Dedifferentiated amniotic fluid mesenchymal stem cell (primary cell): Measurements from ENCODE around the gene CDK5RAP1.

Experiments used
- DNase-seq: peaks from one replicate; pipeline ENCODE4 v3.0.0-alpha.2; 2016; ENCODE audit errors: extremely low spot score

The CDK5RAP1 gene

DNA sequence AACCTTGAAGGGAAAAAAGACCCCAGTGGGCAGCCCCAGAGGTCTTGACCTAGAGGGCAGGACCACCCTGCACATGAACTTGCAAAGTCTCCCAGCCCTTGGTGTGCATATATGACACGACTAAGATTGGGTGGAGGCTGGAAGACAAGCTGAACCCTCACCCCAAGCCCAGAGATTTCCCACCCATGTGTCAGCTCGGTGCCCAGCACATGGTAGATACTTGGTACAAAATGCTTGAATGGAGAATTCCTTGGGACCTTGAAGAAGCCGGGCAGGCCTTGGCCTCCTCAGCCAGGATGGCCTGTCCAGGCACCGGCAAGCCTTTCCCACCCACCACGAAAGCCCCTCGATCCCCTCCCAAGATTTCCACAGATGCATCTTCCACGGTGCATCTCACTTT, 67.7 kb downstream of the CDK5RAP1 start:
- DNase-seq = no peak

DNA sequence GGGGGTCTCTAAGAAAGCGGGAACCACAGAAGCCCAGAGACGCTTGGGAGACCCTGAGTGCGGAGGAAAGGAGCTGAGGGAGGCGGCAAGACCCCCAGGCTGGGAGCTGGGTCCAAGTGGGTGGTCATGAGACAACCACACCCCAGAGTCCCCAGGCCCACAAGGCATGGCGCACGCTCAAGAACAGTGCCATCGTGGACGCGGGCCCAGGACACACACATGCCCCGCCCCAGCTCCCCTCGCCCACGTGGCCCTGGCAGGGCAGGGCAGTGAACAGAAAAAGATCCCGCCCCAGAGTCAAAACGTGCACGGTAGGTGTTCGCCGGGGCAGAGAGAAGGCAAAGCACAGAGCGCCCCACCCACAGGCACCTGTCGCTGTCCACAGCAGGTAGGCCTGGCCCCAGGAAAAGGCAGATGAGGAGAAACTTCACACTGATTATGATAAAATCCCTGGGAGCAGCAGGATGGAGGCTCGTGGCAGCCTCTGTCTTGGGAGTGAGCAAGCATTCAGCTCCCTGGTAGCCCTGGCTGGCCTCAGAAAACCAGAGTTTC, 68.3 kb downstream of the CDK5RAP1 start:
- no peak for DNase-seq

DNA sequence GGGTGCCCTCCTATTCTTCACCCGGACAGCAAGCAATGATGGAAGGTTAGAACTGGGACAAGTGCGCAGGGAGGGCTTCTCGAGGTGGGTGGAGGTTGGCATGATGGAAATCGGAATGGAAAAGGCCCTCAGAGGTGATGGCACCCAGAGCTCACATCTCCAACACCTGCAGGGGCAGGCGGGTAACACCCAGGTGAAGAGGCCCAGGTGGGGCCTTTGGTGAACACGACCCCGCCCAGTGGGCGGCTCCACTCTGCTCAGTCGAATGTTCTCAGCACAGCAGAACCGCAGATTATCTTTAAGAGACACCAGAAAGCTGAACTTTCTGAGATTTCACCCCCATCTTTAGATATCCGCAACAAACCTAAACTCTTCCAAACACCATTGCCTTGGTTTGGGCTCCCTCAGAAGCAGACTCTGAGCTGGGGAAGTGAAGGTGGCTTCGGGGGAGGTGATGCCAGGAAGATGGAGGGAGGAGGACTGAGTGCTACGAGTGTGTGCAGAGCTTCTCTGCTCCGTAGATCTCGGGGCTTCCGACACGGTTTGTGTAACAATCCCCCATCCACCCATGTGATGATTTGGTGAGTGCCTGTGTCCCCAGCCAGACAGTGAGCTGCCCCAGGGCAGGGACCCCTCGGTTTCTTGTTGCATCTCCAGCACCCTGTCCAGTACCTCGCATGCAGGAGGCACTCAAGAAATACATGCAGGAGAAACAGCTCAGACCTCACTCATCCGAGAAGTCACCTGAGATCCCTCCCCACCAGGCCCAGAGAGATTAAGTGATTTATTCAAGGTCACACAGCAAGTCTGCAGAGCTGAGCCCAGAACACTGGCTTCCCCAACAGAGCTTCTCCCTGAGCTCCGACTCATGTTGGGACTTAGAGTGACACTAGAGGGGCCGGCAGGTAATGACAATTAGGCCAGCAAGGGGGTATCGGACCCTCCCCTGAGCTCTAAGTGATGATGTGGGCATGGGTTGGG, 72.9 kb downstream of the CDK5RAP1 start:
- no peak for DNase-seq

DNA sequence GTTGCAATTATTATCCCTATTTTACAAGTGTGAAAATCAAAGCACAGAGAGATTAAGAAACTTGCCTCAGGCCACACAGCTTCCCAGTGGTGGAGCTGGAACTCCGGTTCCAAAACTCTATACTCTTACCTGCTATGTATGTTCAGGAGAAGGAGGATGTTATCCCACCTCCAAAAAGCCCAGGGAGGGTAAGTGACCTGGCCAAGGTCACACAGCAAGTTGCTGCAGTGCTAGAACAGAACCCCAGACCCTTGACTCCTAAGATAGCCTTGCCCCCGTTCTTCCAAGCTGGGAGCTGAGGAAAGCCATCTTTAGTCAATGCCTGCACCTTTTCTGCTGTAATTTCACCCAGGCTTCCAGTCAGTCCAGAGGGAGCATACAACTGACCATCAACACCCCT, 76.0 kb downstream of the CDK5RAP1 start:
- no peak for DNase-seq

DNA sequence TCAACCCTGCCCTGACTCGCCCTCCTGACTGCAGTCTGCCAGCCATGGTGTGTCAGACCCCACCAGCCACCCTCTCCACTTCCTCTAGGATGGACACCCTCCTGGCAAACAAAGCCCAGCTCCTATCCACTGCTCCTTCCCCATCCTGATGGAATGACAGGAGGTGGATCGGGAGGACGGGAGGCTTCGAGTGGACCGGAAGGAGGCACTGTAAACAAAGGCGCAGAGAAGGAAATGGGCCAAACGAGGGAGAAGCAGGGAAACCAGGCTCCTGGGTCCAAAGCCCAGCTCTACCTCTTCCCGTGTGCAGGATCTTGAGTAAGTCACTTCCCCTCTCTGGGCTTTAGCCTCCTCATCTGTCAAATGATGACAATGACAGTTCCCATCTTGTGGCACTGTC, 78.1 kb downstream of the CDK5RAP1 start:
- no peak for DNase-seq

DNA sequence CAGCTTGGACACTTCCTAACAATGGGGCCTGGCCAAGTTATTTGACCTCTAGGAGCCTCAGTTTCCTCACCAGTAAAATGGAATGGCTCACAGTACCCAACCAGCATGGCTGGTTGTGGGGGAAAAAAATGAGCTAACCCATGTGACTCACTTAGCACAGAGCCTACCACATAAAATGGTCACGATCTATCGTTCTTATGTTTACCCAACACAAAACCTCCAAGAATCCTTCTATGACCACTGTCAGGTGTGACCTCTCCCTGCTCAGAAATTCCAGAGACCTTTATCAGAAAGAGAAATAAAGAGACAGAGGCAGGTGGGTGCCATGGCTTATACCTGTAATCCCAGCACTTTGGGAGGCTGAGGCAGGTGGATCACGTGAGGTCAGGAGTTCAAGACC, 78.9 kb downstream of the CDK5RAP1 start:
- DNase-seq = no peak

DNA sequence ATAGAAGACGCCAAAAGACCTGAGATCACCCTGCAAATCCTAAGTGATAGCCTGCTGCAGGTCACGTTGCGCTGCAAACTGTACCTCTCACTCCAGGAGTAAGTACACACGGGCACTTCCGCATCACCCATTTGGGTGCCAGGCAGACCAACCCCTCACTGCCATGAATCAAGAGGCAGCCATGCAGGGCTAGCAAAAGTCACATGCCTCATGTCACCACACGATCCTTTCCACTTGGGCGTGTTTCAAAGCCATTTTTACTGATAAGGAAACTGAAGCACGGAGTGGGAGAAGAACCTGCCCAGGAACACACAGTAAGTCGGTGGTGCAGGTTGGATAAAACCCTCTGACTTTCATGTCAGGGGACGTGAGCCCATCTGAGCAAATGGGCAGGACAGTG, 81.3 kb downstream of the CDK5RAP1 start:
- no peak for DNase-seq

DNA sequence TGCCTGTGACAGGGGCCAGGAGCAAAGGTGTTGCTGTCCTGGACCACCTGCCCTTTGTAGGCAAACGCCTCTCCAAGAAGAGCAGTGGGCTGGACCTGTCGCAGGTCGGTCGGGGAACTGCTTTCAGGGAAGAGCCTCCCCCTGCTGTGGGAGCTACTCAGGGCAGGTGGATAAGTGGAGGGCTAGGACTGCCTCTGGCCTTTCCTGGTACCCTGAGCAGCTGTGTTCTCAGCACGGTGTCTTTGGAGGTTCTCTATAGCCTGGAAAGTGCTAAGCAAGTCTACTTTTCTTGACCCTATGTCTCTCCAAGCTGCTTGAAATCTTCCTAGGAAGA, 83.3 kb downstream of the CDK5RAP1 start:
- DNase-seq = no peak

DNA sequence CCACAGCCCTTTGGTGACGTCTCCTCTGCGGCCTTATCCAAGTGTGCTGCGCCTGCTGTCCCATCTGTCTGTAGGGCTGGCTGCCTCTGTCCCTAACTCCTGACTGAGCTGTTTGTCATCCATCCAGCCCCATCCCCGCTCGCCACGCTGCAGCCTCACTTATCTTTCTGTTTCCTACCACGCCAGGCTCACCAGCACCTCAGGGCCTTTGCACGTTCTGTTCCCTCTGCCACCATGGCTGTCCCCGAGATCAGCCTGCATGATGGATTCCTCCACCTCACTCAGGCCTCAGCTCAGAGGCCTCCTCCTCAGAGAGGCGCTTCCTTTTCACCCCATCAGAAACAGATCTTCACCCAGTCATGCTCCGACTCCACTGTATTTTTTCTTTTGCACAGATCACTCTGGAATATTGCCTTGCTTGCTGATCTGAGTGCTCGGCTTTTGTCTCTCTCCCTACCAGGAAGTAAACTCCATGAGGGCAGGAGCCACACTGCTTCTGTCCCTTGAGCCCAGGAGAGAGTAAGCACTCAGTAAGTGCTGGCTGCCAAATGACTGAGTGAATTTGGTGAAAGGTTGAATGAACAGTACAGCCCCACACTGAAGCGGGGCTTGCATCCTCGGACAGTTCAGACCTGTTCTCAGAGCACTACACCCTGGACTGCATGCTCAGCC, 83.8 kb downstream of the CDK5RAP1 start:
- no peak for DNase-seq

DNA sequence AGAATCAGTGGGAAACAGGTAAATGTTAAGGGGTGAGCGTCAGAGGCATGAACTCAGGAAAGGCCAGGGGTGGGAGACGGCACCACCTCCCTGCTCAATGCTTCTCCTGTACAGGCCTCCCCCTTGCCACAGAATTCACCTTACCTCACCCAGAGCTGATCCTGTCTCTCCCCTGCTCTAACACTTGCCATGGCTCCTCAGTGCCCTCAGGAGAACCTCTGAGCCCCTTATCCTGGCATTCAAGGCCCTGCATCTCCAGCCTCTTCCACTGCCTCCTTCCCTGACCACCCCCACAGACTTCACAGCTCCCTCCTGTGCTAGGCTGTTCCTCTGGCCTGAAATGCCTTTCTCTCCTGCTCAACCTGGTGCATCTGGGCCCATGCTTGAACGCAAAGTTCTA, 84.4 kb downstream of the CDK5RAP1 start:
- no peak for DNase-seq

DNA sequence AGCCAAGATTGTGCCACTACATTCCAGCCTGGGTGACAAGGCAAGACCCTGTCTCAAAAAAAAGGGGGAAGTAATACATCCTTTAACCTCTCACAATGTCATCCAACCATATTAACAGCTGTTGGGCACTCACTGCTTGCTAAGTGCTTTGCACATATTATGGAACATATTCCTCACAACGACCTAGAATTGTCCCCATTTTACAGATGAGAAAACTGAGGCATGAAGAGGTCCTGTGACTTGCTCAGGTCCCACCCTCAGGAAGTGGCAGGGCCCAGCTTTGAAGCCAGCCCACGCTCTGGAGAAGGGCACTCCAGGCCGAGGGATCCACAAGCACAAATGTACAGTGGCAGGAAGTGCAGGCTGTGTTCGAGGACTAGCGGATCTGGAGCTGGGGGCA, 85.0 kb downstream of the CDK5RAP1 start:
- no peak for DNase-seq

DNA sequence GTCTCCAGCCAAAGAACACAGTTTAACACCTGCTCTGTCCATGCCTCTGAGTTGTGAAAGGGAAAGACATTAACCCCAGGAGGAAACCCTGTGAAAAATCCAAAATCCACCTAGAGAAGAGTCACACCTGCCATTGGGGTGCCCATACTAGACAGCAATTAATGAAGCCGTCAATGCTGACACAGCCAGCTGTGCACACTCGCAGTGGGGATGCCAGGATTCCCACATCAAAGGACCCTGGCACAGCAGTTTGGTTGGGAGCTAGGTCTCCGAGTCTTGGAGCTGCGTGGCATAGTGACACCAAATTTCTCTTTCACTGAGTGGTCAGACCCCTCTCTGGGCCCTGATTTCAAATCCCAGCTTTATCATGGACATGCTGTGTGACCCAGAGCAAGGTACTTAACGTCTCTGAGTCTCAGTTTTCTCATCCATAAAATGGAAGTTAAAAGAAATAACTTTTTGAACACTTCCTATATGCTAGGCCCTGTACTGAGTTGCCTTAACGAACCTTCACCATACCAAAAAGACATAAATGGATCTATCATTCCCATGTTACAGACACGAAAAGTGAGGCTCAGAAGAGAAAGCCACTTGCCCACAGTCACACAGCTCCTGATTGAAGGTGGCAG, 87.5 kb downstream of the CDK5RAP1 start:
- no peak for DNase-seq

DNA sequence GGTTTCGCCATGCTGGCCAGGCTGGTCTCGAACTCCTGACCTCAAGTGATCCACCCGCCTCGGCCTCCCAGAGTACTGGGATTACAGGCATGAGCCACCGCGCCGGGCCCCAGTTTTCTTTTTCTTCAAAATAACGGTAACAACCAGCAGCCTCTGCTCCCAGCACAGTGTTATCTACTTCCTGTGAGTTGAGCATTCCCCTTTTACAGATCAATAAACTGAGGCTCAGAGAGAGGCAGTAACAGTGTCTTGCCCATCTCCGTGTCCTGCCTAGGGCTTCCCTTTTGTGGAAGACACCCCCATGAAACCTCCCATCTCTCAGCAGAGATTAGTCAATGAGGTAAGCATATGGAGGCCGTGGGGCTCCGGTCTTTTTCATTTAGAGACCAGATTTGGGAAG, 88.7 kb downstream of the CDK5RAP1 start:
- no peak for DNase-seq

DNA sequence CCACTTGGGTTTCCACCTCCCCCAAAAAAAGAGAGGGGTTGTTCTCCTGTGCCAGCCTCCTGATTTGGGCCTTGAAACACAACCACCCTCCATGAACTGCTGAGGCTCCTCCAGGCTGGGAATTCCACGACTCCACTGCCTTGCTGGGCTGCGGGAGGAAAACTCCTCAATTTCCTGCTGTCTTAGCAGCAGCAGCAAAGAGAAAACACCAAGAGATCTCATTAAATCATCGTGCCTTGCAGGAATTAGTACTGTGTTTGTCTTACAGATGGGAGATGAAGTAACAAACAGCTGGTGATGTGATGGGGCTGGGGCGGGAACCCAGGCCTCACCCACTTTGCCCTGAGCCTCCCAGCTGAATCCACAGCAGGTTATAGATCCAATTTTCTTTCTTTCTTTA, 89.3 kb downstream of the CDK5RAP1 start:
- no peak for DNase-seq

DNA sequence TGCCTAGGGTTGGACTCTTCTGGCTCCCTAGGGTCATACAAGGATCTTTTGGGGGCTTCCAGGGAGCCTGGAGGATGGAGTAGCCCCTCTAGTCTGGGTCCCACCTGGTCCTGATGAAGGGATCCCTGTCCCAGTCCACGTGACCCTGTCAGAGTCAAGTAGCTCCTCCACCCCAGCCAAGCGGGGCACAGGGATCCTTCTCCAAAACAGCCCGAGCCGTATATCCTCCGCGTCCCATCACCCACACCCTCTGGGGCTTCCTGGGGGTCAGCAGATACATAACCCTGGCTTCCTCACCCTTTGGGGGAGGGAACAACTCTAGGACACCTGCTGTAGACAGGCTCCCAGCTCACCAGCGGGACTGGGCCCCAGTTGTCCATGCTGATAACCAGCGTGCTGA, 90.3 kb downstream of the CDK5RAP1 start:
- no peak for DNase-seq

DNA sequence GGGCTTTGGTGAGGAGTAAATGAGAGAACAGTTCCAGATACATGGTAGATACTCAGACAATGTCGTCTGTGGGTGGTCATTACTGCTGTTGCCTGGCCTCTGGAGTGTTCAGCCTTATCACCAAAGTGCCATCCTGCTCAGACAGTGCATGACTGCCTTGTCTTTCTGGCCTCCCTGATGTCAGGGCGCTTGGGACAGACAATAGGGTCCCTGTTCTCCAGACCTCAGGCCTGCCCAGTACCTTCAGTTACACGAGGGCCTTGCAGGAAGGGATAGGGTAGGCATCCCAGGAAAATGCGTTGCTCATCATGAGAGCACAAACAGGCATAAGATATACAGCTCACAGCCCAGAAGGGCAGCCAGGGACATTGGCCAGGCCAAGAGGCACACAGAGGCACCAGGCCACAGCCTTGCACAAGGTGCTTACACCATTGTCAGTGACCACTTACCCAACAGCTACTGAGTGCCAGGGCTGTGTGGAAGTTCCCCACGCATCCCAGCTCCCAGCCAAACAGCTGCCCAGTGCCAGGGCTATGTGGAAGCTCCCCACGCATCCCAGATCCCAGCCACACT, 90.9 kb downstream of the CDK5RAP1 start:
- no peak for DNase-seq

DNA sequence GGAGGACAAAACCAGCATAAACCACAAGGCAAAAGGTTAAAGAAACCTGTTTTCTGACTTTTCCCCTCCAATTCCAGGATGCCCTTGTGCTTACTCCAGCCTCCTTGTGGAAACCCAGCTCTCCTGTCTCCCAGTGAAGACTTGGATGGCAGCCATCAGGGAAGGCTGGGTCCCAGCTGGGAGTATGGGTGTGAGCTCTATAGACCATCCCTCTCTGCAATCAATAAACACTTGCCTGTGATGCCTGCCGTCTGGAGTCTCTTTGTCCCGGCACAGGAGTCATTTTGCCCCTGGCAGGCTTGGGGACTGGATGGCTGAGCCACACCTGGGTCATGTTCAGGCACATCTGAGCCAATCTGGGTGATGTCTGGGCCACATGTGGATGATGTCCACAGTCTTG, 91.7 kb downstream of the CDK5RAP1 start:
- DNase-seq = no peak
